Measurements from ENCODE around the gene MTHFR.

DNA sequence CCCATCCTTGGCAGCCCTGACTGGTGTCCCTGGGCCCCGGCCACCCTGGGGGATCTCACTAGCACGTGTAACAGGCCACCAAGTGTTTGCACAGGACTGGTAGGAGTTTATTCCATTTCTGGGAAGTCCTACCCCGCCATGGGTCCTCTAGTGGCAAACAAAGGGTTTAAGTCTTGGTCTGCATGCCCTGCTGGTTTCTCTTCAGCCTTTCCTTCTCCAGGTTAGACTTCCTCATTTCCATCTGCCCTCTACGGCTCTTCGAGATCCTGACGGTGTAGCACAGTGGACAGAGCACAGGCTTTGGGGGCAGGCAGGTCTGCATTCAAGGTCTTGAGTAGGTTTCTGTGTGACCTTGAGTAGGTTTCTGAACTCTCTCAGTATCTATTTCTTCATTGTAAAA is 67.0 kb downstream of the MTHFR start:
- no peak for TF ChIP-seq POLR2A (IDR thresholded peaks at IDR 0.05)
- TF ChIP-seq, protein P1, sequence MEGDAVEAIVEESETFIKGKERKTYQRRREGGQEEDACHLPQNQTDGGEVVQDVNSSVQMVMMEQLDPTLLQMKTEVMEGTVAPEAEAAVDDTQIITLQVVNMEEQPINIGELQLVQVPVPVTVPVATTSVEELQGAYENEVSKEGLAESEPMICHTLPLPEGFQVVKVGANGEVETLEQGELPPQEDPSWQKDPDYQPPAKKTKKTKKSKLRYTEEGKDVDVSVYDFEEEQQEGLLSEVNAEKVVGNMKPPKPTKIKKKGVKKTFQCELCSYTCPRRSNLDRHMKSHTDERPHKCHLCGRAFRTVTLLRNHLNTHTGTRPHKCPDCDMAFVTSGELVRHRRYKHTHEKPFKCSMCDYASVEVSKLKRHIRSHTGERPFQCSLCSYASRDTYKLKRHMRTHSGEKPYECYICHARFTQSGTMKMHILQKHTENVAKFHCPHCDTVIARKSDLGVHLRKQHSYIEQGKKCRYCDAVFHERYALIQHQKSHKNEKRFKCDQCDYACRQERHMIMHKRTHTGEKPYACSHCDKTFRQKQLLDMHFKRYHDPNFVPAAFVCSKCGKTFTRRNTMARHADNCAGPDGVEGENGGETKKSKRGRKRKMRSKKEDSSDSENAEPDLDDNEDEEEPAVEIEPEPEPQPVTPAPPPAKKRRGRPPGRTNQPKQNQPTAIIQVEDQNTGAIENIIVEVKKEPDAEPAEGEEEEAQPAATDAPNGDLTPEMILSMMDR (IDR thresholded peaks at IDR 0.05), result no peak
